GM19452 (cell line): ENCODE data around the gene LRR1.
"Not testable (repeated sequence)": the region's sequence is repeated elsewhere in the genome, so short reads cannot be mapped to it uniquely, and the experiment has no call there.

Source experiments
- ATAC-seq: cut with Tn5 transposase; IDR thresholded peaks from one replicate; pipeline ENCODE4 v1.9.1; 2021; ENCODE audit not compliant: unreplicated experiment

Gene LRR1

DNA sequence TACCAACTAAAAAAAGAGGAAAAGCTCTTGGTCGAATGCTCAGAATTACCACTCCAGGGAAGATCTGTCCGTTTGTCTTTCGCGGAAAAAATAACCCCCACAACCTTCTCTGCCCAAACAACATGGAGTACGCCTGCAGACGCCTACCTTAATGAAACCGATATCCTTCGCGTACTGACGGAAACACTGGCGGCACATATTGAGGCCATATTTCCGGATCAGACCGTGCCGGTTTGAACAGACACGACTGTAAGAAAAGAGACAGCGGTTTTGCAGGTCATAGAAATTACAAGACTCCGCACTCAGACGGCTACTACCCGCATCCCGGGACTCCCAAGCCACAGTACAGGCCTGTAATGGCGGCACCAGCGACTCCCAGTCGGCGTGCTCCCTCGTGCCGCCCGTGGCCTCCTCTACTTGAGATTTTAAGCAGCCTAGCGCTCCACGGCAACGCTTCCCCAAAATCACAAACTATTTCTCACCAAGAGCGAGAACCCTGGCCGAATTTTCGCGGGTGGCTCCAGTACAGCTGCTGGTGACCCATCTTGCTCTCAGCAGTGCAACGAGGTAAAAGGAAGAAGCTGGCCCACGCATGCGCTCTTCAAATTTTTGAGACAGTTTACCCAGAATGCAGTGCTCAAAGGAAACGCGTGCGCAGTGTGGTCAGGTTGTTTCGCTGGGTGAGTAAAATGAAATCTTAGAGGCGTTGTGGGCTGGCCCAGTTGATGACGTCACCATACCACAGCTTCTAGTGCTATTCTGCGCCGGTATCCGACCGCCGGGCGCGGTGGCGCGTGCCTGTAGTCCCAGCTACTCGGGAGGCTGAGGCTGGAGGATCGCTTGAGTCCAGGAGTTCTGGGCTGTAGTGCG lies 12.7 kb upstream of the LRR1 start, which contains the start of gene RPS29:
Gene RPS29 (minus strand): TSS at position 578 of the 870 bp plus-strand sequence. CDS start 34 bp downstream, at position 544.
- ATAC-seq = peak; percentile 86

DNA sequence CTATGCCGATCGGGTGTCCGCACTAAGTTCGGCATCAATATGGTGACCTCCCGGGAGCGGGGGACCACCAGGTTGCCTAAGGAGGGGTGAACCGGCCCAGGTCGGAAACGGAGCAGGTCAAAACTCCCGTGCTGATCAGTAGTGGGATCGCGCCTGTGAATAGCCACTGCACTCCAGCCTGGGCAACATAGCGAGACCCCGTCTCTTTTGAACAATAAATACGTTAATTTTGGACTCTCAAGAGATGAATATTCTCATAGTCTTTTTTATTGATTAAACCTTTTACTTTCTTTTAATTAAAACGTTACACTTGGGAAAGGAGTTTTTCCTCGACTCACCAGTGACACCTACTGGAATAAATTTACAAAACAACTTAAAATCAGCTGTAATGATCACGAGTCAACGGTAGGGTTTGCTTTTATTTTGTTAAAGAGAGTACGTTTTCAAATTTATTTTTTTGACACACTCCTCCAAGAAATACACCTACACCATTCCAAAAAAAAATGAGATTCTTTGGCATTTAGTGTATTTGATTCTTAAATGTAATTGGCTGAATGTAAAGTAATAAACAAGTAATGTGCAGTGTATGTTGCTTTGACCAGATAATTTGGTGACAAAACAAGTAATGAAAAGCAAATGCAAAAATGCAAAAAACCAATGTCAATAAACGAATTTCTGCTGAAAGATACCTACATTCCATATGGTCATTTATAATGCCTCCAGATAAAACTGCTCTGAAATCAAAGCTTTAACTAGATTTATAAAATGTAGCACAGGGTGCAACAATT lies 11.9 kb upstream of the LRR1 start:
- peak; percentile 34 for ATAC-seq

DNA sequence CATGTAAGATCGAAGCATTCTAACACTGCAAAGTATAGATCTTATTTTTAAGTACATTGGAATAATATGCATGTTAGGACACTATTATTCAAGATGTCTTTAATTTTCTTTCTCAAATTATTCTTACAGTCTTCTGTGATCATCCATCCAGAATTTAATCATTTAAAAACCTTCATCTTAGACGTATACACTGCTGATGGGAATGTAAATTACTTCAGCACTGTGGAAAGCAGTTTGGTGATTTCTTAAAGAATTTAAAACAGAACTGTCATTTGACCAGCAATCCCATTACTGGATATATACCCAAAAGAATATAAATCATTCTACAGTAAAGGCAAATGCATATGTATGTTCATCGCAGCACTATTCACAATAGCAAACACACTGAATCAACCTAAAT lies 9.4 kb upstream of the LRR1 start:
- ATAC-seq = no peak

DNA sequence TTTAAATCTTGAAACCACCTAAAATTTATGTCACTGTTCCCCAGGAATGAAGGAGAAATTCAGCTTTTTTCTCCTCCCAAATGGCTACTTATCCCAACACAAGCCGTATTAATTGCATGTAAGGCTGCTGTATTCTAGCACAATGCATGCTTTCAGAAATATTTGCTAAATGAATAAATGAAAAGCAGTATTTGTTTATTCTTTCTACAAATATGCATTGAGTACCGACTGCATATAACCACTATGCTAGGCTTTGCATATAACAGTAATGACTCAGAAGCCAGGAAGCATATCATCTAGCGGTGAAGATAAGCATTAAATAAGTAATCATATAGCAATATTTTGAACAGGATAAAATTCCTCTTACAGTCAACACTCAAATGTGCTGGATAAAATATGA lies 5.7 kb upstream of the LRR1 start:
- no peak for ATAC-seq

DNA sequence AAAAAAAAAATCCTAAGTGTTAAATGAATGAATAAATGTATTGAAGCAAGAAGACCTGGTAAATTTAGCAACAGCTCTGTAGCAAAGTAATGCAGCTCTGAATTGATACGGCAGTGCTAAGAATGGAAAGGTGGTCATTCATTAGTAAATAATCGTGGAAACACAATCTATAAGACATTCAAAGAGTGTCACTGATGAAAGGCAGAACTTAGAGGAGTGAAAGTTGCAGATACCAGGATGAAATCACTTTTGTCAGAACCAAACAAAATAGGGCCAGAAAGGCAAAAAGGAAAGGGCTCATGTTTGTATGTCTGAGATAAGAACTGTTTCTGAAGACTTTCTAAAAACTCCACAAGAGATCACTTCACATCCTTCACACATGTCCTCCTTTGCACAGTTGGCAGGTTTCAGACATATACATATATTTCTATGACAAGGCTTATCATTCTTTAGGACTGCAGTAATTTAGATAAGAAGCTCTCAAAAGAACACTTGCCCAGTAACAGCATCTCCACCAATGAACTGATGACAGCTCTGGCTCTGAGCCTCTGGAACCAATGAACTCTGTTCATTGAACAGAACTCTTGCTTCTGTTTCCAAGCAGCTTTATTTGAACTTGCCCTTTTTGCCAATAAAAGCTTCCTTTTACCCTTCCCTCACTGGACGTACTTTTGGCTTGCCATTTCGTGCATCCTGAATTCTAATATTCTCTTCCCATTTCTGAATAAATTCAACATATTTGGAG lies 4.2 kb upstream of the LRR1 start:
- ATAC-seq = no peak

DNA sequence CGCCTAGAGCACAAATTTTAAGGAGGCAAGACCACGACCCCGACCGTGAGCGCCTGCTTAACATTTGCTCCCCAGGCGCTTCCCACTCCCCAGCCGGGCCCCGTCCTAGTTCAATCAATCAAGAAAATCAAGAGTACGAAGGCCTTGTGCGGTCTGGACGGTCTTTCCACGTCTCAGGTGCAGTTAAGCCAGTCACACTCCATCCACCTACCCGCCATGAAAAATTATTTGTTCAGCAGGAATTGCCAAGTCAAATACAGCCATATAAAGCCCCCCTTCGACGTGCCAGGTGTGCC lies 603 bp upstream of the LRR1 start:
- peak; percentile 2 for ATAC-seq

DNA sequence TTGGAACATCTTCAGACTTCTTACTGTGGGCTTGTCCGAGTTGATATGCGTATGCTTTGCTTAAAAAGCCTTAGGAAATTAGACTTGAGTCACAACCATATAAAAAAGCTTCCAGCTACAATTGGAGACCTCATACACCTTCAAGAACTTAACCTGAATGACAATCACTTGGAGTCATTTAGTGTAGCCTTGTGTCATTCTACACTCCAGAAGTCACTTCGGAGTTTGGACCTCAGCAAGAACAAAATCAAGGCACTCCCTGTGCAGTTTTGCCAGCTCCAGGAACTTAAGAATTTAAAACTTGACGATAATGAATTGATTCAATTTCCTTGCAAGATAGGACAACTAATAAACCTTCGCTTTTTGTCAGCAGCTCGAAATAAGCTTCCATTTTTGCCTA lies 8.8 kb downstream of the LRR1 start:
- ATAC-seq = no peak

DNA sequence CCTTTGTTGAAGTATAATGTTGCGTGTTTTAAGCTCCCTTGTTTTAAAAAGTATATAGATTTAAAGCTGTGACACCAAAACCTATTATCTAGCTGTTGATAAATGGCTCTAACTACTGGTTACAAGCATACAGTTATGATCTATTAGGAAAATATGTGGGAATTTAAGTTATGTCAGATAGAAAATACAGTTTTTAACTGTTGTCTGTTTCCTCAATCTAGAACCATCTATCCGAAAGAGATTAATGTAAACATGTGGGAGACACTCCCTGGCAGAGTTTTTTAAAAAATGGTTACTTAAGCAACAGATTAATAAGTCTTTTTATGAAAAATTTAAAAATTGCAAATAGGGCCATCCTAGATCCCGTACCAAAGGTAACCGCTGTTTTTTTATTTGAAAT lies 13.5 kb downstream of the LRR1 start:
- no peak for ATAC-seq

DNA sequence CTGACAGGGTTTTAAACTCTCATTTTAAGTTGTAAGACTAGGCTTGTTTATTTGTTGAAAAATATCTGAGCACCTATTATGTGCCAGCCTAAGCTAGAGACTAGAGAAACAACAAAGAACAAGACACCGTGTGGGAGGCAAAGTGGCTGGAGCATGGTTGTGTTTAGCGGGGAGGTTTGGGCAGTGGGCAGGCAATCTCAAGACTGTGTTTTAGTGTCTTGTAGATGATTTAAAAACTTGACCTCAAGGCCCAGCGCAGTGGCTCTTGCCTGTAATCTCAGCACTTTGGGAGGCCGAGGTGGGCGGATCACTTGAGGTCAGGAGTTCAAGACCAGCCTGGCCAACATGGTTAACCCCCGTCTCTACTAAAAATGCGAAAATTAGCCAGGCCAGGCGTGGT lies 13.9 kb downstream of the LRR1 start:
- ATAC-seq = no peak

DNA sequence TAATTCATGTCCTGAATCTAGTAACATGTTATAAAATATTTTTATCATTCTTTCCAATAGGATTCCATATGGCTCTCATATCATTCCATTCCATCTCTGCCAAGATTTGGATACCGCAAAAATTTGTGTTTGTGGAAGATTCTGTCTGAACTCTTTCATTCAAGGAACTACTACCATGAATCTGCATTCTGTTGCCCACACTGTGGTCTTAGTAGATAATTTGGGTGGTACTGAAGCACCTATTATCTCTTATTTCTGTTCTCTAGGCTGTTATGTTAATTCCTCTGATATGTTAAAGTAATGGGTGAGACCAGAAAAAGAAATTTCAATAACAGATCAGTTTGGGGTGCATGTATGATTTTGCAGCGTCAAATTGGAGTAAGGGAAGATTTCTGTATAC lies 15.5 kb downstream of the LRR1 start:
- no peak for ATAC-seq

DNA sequence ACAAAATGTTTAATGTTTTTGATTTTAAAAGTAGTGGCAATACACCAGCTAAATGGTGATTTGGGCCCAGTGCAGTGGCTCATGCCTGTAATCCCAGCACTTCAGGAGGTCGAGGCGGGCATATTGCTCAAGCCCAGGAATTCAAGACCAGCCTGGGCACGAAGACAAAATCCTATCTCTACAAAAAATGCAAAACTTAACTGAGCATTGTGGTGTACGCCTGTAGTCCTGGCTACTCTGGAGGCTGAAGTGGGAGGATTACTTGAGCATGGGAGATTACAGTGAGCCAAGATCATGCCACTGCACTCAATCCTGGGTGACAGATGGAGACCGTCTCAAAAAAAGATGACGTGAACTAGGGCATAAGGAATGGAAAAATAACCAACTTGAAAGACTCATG lies 17.0 kb downstream of the LRR1 start:
- no peak for ATAC-seq

DNA sequence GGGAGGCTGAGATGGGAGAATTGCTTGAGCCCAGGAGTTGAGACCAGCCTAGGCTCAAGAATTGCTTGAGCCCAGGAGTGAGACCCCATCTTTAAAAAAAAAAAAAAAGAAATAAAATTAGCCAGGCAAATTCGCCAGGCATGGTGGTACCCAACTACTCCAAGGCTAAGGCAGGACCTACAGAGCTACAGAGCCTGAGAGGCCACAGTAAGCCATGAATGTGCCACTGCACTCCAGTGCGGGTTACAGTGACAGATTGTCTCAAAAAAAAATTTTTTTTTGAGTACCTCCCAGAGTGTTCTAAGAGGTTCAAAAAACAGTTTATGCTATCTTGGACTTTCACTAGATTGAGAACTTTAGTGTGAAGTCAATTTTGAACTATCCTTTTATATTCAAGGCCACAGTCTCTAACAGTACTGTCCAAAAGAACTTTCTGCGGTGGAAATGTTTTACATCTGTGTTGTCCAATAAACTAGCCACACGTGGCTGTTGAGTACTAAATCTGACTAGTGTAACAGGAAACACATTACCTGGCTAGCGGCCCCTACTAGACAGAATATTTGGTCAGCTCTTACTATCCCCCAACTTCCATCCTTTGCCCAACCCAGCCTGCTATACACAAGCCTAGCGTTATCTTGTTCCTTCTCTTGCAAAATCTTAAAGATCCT lies 19.2 kb downstream of the LRR1 start:
- ATAC-seq = no peak

DNA sequence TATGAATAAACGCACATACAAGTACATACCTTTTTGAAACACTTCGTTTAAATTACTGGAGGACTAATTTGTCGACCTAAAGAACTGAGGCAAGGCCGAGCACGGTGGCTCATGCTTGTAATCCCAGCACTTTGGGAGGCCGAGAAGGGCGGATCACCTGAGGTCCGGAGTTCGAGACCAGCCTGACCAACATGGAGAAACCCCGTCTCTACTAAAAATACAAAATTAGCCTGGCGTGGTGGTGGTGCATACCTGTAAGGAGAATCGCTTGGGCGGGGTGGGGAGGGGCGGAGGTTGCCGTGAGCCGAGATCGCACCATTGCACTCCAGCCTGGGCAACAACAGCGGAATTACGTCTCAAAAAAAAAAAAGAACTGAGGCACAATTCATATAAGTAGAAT lies 20.5 kb downstream of the LRR1 start:
- ATAC-seq = not testable (repeated sequence)

DNA sequence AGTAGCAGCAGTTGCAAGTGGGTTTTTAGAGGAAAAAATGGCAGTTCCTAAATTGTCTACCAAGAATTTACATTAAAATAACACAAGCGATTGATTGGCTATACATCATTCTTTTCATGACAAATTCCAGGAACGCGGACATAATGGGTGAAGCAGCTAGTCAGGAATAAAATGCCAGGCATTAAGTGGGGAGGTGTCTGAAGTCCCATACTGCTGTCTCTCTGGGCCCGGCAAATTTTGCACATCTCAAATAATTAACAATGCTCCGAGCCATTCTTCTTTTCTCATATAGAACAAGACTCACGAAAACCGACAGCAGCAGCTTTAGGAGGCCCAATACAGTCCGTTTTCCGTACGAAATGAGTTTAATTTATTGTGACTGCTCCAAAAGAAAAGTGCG lies 21.0 kb downstream of the LRR1 start:
- ATAC-seq = no peak

DNA sequence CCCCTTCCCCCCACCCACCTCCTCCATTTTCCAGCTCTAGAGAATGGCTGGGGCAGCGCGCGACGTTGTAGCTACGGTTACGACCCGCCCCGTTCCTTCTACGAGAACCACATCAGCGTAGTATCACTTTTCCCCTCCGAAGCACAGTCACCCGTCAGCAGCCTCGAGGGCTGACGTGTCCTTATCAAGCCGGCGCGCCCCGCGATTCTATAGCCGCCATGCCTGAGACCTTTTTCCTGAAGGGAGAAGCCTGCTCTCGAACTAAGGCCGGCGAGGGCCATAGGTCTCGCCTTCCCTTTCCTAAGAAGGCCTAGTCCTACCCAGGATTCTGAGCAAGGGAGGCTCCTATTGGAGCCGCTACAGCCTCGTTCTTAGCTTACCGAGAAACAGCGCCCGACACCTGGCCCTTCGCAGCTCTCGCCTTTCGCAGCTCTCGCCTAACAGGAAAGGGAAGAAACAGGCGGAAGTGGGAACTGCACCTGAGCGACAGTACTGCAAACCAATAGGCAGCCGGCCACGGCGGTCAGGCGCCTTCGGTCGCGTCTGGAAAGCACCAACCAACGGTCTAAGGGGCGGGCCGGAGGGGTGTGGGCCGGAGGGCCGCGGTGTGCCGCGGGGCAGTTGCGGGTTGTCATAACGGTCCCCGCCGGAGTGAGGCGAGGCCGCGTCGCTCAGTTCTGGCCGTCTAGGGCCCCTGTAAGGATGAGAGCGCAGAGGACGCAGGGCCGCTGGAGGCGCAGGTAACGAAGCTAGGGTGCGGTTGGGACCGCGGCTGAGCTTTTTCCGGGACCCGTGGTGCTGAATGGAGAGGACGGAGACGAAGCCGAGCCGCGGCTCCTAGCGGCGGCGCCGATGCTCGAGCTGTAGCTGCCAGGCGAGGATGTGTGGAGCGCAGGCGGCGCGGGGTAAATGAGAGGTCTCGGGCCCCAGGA lies 21.7 kb downstream of the LRR1 start, which contains the start of the genes MGAT2 and RPL36AL:
Gene MGAT2 (plus strand): TSS at position 618 of the 932 bp plus-strand sequence. CDS start 470 bp downstream, outside the sequence.
Gene RPL36AL (minus strand): TSS at position 445 of the 932 bp plus-strand sequence. CDS start 1,522 bp downstream, outside the sequence.
- peak; percentile 93 for ATAC-seq

DNA sequence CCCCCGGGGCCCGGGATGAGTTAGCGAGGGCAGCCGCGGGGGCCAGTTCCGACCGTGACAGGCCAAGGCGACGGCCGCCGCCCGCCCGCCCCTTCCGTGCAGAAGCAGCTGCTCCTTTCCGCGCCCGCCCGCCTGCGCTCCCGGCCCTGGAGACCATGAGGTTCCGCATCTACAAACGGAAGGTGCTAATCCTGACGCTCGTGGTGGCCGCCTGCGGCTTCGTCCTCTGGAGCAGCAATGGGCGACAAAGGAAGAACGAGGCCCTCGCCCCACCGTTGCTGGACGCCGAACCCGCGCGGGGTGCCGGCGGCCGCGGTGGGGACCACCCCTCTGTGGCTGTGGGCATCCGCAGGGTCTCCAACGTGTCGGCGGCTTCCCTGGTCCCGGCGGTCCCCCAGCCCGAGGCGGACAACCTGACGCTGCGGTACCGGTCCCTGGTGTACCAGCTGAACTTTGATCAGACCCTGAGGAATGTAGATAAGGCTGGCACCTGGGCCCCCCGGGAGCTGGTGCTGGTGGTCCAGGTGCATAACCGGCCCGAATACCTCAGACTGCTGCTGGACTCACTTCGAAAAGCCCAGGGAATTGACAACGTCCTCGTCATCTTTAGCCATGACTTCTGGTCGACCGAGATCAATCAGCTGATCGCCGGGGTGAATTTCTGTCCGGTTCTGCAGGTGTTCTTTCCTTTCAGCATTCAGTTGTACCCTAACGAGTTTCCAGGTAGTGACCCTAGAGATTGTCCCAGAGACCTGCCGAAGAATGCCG lies 22.6 kb downstream of the LRR1 start:
- ATAC-seq = peak; percentile 26

DNA sequence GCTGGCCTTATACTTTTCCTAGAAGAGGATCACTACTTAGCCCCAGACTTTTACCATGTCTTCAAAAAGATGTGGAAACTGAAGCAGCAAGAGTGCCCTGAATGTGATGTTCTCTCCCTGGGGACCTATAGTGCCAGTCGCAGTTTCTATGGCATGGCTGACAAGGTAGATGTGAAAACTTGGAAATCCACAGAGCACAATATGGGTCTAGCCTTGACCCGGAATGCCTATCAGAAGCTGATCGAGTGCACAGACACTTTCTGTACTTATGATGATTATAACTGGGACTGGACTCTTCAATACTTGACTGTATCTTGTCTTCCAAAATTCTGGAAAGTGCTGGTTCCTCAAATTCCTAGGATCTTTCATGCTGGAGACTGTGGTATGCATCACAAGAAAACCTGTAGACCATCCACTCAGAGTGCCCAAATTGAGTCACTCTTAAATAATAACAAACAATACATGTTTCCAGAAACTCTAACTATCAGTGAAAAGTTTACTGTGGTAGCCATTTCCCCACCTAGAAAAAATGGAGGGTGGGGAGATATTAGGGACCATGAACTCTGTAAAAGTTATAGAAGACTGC lies 23.4 kb downstream of the LRR1 start:
- ATAC-seq = no peak

DNA sequence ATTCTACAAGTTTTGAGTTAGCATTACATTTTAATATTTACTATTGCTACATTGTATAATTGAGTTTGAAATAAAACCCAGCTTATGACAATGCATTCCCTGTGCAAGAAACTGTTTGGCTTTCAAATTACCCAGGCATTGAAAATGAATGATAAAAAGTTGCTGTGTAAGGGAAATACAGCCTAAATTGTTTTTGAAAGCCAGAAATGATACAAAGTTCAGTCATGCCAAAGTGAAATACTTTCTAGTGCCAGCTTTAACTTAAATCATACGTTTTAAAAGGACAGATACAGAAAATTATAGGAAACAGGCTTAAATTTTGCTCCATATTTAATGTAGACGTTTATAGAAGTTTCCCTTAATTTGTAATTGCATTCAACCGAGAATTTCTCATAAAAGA lies 24.6 kb downstream of the LRR1 start:
- ATAC-seq = no peak
